GM06990 (cell line): ENCODE data around the gene DUOX1.
"Not testable (repeated sequence)": the region's sequence is repeated elsewhere in the genome, so short reads cannot be mapped to it uniquely, and the experiment has no call there.

Source experiments
- DNase-seq: peaks from one replicate; pipeline ENCODE4 v3.0.0-alpha.2; 2011; ENCODE audit not compliant: insufficient read length; ENCODE audit errors: extremely low read depth
- H3K27me3 ChIP-seq: replicated peaks from 2 replicates; pipeline ENCODE4 v1.6.0; 2011; ENCODE audit warnings: low read length; ENCODE audit not compliant: control insufficient read depth, insufficient read depth
- H3K36me3 ChIP-seq: 2 replicates; pipeline ENCODE4 v1.5.1; 2011; ENCODE audit warnings: low read length; ENCODE audit not compliant: control insufficient read depth, insufficient read depth
- H3K4me3 ChIP-seq: replicated peaks from 2 replicates; pipeline ENCODE4 v1.5.1; 2011; ENCODE audit warnings: low read depth, mild to moderate bottlenecking, control low read depth, low read length
- TF ChIP-seq, protein P1 (sequence below): IDR thresholded peaks from 2 replicates; pipeline ENCODE4 v1.5.1; 2011; ENCODE audit warnings: low read length, control low read depth, mild to moderate bottlenecking, inconsistent platforms; ENCODE audit not compliant: insufficient read depth, poor library complexity, severe bottlenecking

The DUOX1 gene

DNA sequence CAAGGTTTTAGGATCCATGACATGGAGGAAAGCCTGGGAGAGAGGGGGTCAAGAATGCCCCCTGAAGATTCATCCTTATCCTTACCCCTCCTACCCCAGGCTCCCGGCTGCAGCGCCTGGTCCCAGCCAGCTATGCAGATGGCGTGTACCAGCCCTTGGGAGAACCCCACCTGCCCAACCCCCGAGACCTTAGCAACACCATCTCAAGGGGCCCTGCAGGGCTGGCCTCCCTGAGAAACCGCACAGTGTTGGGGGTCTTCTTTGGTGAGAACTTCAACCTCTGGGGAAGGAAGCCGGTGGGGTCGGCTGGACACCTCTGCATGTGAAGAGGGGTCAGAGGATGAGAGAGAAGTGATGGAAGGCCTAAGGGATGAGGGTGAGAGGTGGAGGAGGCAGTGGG lies 4.3 kb downstream of the DUOX1 start:
- TF ChIP-seq, protein P1, sequence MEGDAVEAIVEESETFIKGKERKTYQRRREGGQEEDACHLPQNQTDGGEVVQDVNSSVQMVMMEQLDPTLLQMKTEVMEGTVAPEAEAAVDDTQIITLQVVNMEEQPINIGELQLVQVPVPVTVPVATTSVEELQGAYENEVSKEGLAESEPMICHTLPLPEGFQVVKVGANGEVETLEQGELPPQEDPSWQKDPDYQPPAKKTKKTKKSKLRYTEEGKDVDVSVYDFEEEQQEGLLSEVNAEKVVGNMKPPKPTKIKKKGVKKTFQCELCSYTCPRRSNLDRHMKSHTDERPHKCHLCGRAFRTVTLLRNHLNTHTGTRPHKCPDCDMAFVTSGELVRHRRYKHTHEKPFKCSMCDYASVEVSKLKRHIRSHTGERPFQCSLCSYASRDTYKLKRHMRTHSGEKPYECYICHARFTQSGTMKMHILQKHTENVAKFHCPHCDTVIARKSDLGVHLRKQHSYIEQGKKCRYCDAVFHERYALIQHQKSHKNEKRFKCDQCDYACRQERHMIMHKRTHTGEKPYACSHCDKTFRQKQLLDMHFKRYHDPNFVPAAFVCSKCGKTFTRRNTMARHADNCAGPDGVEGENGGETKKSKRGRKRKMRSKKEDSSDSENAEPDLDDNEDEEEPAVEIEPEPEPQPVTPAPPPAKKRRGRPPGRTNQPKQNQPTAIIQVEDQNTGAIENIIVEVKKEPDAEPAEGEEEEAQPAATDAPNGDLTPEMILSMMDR = no peak

DNA sequence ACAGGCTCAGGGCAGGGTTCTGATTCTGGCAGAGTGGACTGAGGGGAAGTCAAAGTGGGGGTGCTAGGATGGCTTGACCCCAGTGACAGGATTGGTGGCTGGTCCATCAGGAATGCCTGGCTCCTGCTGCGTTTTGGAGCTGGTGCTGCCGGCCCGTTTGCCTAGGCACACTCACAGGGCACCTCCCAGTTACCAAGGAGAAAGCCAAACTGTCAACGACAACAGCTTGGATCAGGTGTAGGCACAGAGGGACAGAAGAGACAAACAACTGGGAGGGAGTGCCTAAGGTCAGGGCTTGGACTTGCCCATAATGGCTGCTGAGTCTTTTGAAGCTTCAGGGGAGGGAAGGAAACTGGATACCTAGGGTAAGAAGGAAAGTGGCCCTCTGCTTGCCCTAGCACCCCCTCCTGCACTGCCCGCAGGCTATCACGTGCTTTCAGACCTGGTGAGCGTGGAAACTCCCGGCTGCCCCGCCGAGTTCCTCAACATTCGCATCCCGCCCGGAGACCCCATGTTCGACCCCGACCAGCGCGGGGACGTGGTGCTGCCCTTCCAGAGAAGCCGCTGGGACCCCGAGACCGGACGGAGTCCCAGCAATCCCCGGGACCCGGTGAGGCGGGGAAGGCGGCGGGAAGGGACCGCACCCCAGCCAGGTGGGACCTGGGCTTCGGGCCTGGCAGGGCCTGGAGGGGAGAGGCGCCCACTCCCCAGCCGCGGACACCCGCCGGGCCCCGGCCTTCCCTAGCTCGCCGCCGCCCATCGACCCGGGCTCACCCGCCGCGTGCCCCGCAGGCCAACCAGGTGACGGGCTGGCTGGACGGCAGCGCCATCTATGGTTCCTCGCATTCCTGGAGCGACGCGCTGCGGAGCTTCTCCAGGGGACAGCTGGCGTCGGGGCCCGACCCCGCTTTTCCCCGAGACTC lies 5.1 kb downstream of the DUOX1 start:
- no peak for DNase-seq
- Histone ChIP-seq H3K27me3 (peaks cover 2% of the 10 kb centered on the region; the same call in 1 of the 2 replicates), H3K36me3 (no peaks in the 10 kb centered on the region), H3K4me3 (no peak overlapping the region)
- TF ChIP-seq, protein P1 = no peak

More for the DNA sequence above, 4.3 kb downstream of the DUOX1 start:
- Histone ChIP-seq H3K36me3 (no peaks in the 10 kb centered on the region), H3K4me3 (no peak overlapping the region), H3K27me3 (peaks cover 2% of the 10 kb centered on the region; the same call in 1 of the 2 replicates)
- no peak for DNase-seq

GRCh38 chr15:45135705-45136377 lies 6.0 kb downstream of the DUOX1 start:
- H3K27me3 ChIP-seq, H3K36me3 ChIP-seq, H3K4me3 ChIP-seq, DNase-seq: not testable (repeated sequence)

DNA sequence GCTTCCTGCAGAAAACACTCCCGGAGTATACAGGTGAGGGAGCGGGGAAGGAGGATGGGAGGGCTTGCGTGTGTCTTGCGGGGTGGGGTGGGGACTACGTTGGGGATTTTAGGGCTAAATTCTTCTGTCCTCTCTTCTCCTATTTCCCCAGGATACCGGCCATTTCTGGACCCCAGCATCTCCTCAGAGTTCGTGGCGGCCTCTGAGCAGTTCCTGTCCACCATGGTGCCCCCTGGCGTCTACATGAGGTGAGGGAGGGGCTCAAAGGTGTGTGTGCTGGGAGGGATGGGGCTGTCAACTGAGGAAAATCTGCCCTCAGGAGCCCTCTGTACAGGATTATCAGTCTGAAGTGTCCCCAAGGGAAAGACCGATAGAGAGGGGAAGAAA lies 6.6 kb downstream of the DUOX1 start:
- no peak for DNase-seq
- H3K27me3 ChIP-seq = peaks cover 2% of the 10 kb centered on the region; the same call in 1 of the 2 replicates
- TF ChIP-seq, protein P1 = peak; percentile 50
- no peaks in the 10 kb centered on the region for H3K36me3 ChIP-seq
- H3K4me3 ChIP-seq = no peak overlapping the region

GRCh38 chr15:45137703-45138102 lies 7.9 kb downstream of the DUOX1 start:
- Histone ChIP-seq H3K36me3 (no peaks in the 10 kb centered on the region), H3K4me3 (no peak overlapping the region), H3K27me3 (peaks cover 2% of the 10 kb centered on the region; the same call in 1 of the 2 replicates)
- DNase-seq = no peak
- TF ChIP-seq, protein P1 = no peak
